HepG2 (cell line): ENCODE measurements around the gene KDM6B. TPM values are rescaled to one million over a fixed set of nuclear protein-coding genes. Genes with fewer than 3 reads are reported as not detected.

Experiments
- ATF1 ChIP-seq: IDR thresholded peaks from 2 replicates; pipeline ENCODE4 v1.6.1; 2016; ENCODE audit warnings: mild to moderate bottlenecking, control low read depth
- BCL6 ChIP-seq: IDR thresholded peaks from 2 replicates; pipeline ENCODE4 v1.6.1; 2016; ENCODE audit warnings: missing genetic modification reagents, missing compliant biosample characterization
- FOXC1 ChIP-seq: sonication (generic); formaldehyde crosslinking; IDR thresholded peaks from 2 replicates; pipeline ENCODE4 v1.8.0; 2022; ENCODE audit warnings: mild to moderate bottlenecking, missing genetic modification reagents, borderline replicate concordance
- KDM1A ChIP-seq: IDR thresholded peaks from 2 replicates; pipeline ENCODE4 v1.6.1; 2016; ENCODE audit warnings: missing compliant biosample characterization
- PAXIP1 ChIP-seq: sonication (generic); formaldehyde crosslinking; conservative IDR thresholded peaks from 2 replicates; pipeline ENCODE4 v1.4.0; 2020; ENCODE audit warnings: mild to moderate bottlenecking, missing genetic modification reagents, moderate library complexity
- SALL1 ChIP-seq: sonication (generic); formaldehyde crosslinking; IDR thresholded peaks from 2 replicates; pipeline ENCODE4 v1.8.0; 2022; ENCODE audit warnings: mild to moderate bottlenecking, missing genetic modification reagents
- SIN3A ChIP-seq: IDR thresholded peaks from 2 replicates; pipeline ENCODE4 v1.6.1; 2011; ENCODE audit warnings: low read depth, mild to moderate bottlenecking, control low read depth, low read length, borderline replicate concordance
- SP4 ChIP-seq: sonication (generic); formaldehyde crosslinking; IDR thresholded peaks from 2 replicates; pipeline ENCODE4 v1.8.1; 2023; ENCODE audit warnings: mild to moderate bottlenecking, missing genetic modification reagents
- TOPORS ChIP-seq: sonication (generic); formaldehyde crosslinking; IDR thresholded peaks from 2 replicates; pipeline ENCODE4 v1.8.0; 2023; ENCODE audit warnings: mild to moderate bottlenecking, missing genetic modification reagents
- U2AF2 ChIP-seq: fragments of 200-400 bp; formaldehyde crosslinking; IDR thresholded peaks from 2 replicates; pipeline ENCODE4 v1.6.1; 2017; ENCODE audit warnings: low read depth, mild to moderate bottlenecking, low read length
- ZFP36L1 ChIP-seq: sonication (generic); formaldehyde crosslinking; IDR thresholded peaks from 2 replicates; pipeline ENCODE4 v1.8.0; 2022; ENCODE audit warnings: mild to moderate bottlenecking, missing genetic modification reagents, moderate library complexity
- ZMYM4 ChIP-seq: sonication (generic); formaldehyde crosslinking; IDR thresholded peaks from 2 replicates; pipeline ENCODE4 v1.8.1; 2023; ENCODE audit warnings: mild to moderate bottlenecking, missing genetic modification reagents
- ZNF230 ChIP-seq: sonication (generic); formaldehyde crosslinking; IDR thresholded peaks from 2 replicates; pipeline ENCODE4 v1.4.0; 2020; ENCODE audit warnings: mild to moderate bottlenecking, missing genetic modification reagents
- ZNF234 ChIP-seq: sonication (generic); formaldehyde crosslinking; conservative IDR thresholded peaks from 2 replicates; pipeline ENCODE4 v1.5.1; 2020; ENCODE audit warnings: mild to moderate bottlenecking, missing genetic modification reagents
- ZNF280B ChIP-seq: sonication (generic); formaldehyde crosslinking; IDR thresholded peaks from 2 replicates; pipeline ENCODE4 v1.5.0; 2020; ENCODE audit warnings: missing genetic modification reagents, mild to moderate bottlenecking, borderline replicate concordance
- ZNF572 ChIP-seq: sonication (generic); formaldehyde crosslinking; IDR thresholded peaks from 2 replicates; pipeline ENCODE4 v1.5.1; 2020; ENCODE audit warnings: mild to moderate bottlenecking, missing genetic modification reagents
- ZNF703 ChIP-seq: sonication (generic); formaldehyde crosslinking; IDR thresholded peaks from 2 replicates; pipeline ENCODE4 v1.5.1; 2020; ENCODE audit warnings: missing genetic modification reagents, mild to moderate bottlenecking, moderate library complexity, borderline replicate concordance
- polyA plus RNA-seq, 8 experiments: library from polyadenylated mRNA; depleted of rRNA in 3 of 8; stranded (reverse) in 7 of 8; unstranded in 1 of 8; fragments of >200 nt; fragmentation: Illumina TruSeq in 4 of 8; extraction: Trizol in 4 of 8; gene quantifications; 2 replicates each; pipeline versions ENCODE4 v1.2.1 to v1.2.3, GENCODE V29; 2011 to 2016; ENCODE audit warnings: low read depth in 4 of 8, missing spikeins in 1 of 8, mixed read lengths in 1 of 8; ENCODE audit not compliant: insufficient read depth in 1 of 8
- total RNA-seq, 5 experiments: library from RNA; depleted of rRNA; stranded (reverse); fragments of >200 nt; fragmentation: Illumina TruSeq; extraction: Trizol; gene quantifications; 2 replicates each; pipeline ENCODE4 v1.2.3, GENCODE V29; 2016; ENCODE audit warnings: low read depth in 1 of 5

KDM6B gene
- total and polyA plus RNA-seq, 2 of the 13 experiments (the other 11 are each of a cell fraction or from before 2014, with no cell fraction given) = 1.3 to 2.1 TPM

GRCh38 chr17:7843536-7844291 is 9.7 kb downstream of the KDM6B start (continued):
- TF ChIP-seq SIN3A (peak; percentile 74), PAXIP1 (CRISPR knock-in tag) (peak; percentile 74; the same call in 1 of the 2 replicates), BCL6 (peak; percentile 29; the same call in 1 of the 2 replicates), ZNF230 (CRISPR knock-in tag) (no peak), TOPORS (CRISPR knock-in tag) (0 out of 2 replicates have a peak, but pooled peaks have one; percentile 7), SALL1 (CRISPR knock-in tag) (peak; percentile 56), ATF1 (peak; percentile 75), U2AF2 (0 out of 2 replicates have a peak, but pooled peaks have one; percentile 64), KDM1A (CRISPR knock-in tag) (no peak), FOXC1 (0 out of 2 replicates have a peak, but pooled peaks have one; percentile 25), ZFP36L1 (CRISPR knock-in tag) (0 out of 2 replicates have a peak, but pooled peaks have one; percentile 40), ZNF234 (CRISPR knock-in tag) (0 out of 2 replicates have a peak, but pooled peaks have one; percentile 52), ZNF572 (no peak), ZNF280B (CRISPR knock-in tag) (no peak), SP4 (CRISPR knock-in tag) (no peak; the same call in 1 of the 2 replicates), ZMYM4 (CRISPR knock-in tag) (peak; percentile 42; the same call in 1 of the 2 replicates), ZNF703 (CRISPR knock-in tag) (no peak)
